H1 (cell line): Measurements from ENCODE around the gene MAP2K5. TPM values are rescaled to one million over a fixed set of nuclear protein-coding genes. Genes with fewer than 3 reads are reported as not detected.

Source experiments
- CBX5 ChIP-seq: fragments of 300-800, 300-1000 bp; sonication (generic); IDR thresholded peaks from 2 replicates; pipeline ENCODE4 v1.7.1; 2016; ENCODE audit warnings: antibody characterized with exemption, low read length, low read depth
- CEBPB ChIP-seq: IDR thresholded peaks from 2 replicates; pipeline ENCODE4 v1.6.1; 2012; ENCODE audit warnings: low read depth, low read length
- CHD7 ChIP-seq: fragments of 300-600 bp; sonication (generic); IDR thresholded peaks from 2 replicates; pipeline ENCODE4 v1.7.1; 2012; ENCODE audit warnings: low read length, moderate library complexity, mild to moderate bottlenecking, inconsistent platforms; ENCODE audit not compliant: insufficient replicate concordance
- GABPA ChIP-seq: IDR thresholded peaks from 2 replicates; pipeline ENCODE4 v1.6.1; 2011; ENCODE audit warnings: mild to moderate bottlenecking, low read length, moderate library complexity, borderline replicate concordance; ENCODE audit not compliant: insufficient read depth
- JUN ChIP-seq: IDR thresholded peaks from 2 replicates; pipeline ENCODE4 v1.6.1; 2011; ENCODE audit warnings: low read depth, mild to moderate bottlenecking, improper control_type of control experiment, low read length
- KDM4A ChIP-seq: IDR thresholded peaks from one replicate; pipeline ENCODE4 v1.7.1; 2012; ENCODE audit warnings: low read depth, mild to moderate bottlenecking, moderate library complexity, low read length, inconsistent platforms; ENCODE audit not compliant: severe bottlenecking
- NRF1 ChIP-seq: IDR thresholded peaks from 2 replicates; pipeline ENCODE4 v1.6.1; 2011; ENCODE audit warnings: mild to moderate bottlenecking, low read depth, low read length, improper control_type of control experiment
- POU5F1 ChIP-seq: IDR thresholded peaks from 2 replicates; pipeline ENCODE4 v1.6.1; 2011; ENCODE audit warnings: low read depth, mild to moderate bottlenecking, low read length, moderate library complexity
- RXRA ChIP-seq: IDR thresholded peaks from 2 replicates; pipeline ENCODE4 v1.6.1; 2011; ENCODE audit warnings: low read depth, mild to moderate bottlenecking, low read length, moderate library complexity; ENCODE audit not compliant: insufficient read depth
- SP4 ChIP-seq: IDR thresholded peaks from 2 replicates; pipeline ENCODE4 v1.6.1; 2012; ENCODE audit warnings: low read length, inconsistent platforms
- TAF1 ChIP-seq: IDR thresholded peaks from 2 replicates; pipeline ENCODE4 v1.6.1; 2011; ENCODE audit warnings: mild to moderate bottlenecking, low read depth, low read length
- polyA plus RNA-seq, 7 experiments: library from polyadenylated mRNA; depleted of rRNA in 3 of 7; stranded (reverse) in 5 of 7; unstranded in 2 of 7; fragments of >200 nt in 5 of 7; fragments of 200-250 nt in 2 of 7; gene quantifications; 1 replicate in 5 of 7; 2 replicates in 1 of 7; 4 replicates in 1 of 7; pipeline versions ENCODE4 v1.2.1 to v1.2.3, GENCODE V29; 2011 to 2013; ENCODE audit warnings: missing spikeins in 2 of 7, mixed read lengths in 2 of 7
- total RNA-seq: library from RNA; stranded (reverse); fragmentation: NEBNext Ultra II Directional; extraction: Animal tissue kit (Norgen Biotek cat#: 25700); gene quantifications from 2 replicates; pipeline ENCODE4 v1.2.1, GENCODE V29; 2021
- TF ChIP-seq, protein P1 (sequence below): IDR thresholded peaks from 2 replicates; pipeline ENCODE4 v1.6.1; 2012; ENCODE audit warnings: inconsistent platforms

The MAP2K5 gene
- total and polyA plus RNA-seq, 2 of the 8 experiments (the other 6 are each of a cell fraction or from before 2014, with no cell fraction given): 4.4 to 15.8 TPM

- no peak for TF ChIP-seq CHD7
- TF ChIP-seq TAF1: no peak
- no peak for TF ChIP-seq KDM4A
- no peak for TF ChIP-seq GABPA
- TF ChIP-seq JUN: no peak
- no peak for TF ChIP-seq SP4
- no peak for TF ChIP-seq CEBPB
- no peak for TF ChIP-seq RXRA
- TF ChIP-seq POU5F1: no peak
- TF ChIP-seq, protein P1, sequence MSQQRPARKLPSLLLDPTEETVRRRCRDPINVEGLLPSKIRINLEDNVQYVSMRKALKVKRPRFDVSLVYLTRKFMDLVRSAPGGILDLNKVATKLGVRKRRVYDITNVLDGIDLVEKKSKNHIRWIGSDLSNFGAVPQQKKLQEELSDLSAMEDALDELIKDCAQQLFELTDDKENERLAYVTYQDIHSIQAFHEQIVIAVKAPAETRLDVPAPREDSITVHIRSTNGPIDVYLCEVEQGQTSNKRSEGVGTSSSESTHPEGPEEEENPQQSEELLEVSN: no peak
- TF ChIP-seq CBX5: no peak
- TF ChIP-seq NRF1: no peak
Measured at GRCh38 chr15:67708500-67708899, 166.0 kb downstream of the MAP2K5 start (continued).
